ENCODE results near the gene ATP6V1C2. TPM values are rescaled to one million over a fixed set of nuclear protein-coding genes. Genes with fewer than 3 reads are reported as not detected.

Gene ATP6V1C2
- total and polyA plus RNA-seq, 9 of the 15 experiments (the other 6 are each of a cell fraction or from before 2014, with no cell fraction given) = 0.01 to 0.31 (median 0.10) TPM; not detected in 4

DNA sequence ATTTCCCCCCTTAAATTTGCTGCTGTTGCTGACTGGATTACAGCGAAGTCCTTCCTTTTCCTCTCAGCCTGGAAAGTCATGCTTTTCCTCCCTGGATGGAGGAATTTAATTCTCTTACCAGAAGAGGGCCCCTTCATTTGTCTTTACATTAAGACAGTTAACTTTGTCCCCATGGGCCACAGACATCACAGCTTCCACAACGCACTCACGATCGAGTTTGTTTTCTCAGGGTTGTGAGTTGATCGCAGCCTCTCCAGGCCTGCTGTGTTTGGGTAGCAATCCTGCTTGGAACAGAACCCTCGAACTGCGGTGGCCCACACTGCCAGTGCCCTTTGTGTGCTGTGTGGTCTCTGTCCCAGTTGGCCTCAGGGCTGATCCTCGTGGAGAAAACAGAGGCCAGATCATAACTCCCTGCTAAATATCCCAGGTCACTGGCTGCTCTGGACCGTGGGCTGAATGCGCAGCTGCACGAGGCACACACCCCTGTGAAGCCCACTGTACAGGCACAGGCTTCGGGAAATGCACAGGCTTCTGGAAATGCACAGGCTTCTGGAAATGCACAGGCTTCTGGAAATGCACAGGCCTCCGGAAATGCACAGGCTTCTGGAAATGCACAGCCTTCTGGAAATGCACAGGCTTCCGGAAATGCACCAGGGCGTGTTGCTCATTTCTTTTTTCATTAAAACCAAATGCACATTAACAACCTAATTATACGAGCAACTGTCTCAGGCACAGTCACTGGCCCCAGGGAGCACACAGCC lies 93.3 kb downstream of the ATP6V1C2 start:
- Histone ChIP-seq H3K36me3 (ENCODE audit: control insufficient read depth, insufficient read depth, low read length) (peaks cover 17% of the 10 kb centered on the region; the same call in 2 of the 3 replicates), H3K4me2 (ENCODE audit: insufficient read depth, low read length) (no peak overlapping the region), H3K9me1 (ENCODE audit: control insufficient read depth, insufficient read depth, low read length) (no peaks in the 10 kb centered on the region), H3K4me3 (no peak overlapping the region), H4K20me1 (replicated peaks; ENCODE audit: control insufficient read depth, insufficient read depth, low read length) (peaks cover 21% of the 10 kb centered on the region; the same call in 1 of the 2 replicates), H3K27me3 (ENCODE audit: control insufficient read depth in 2 of 2, insufficient read depth in 2 of 2, low read length in 2 of 2) (peaks cover 19 to 24% of the 10 kb centered on the region in 2 experiments), H3K79me2 (ENCODE audit: control insufficient read depth, insufficient read depth, low read length) (peaks cover 29% of the 10 kb centered on the region), H2AFZ (ENCODE audit: low read depth, low read length) (peak overlapping the region; percentile 80), H3K4me1 (replicated peaks in 1 of 2; ENCODE audit: control insufficient read depth in 2 of 2, insufficient read depth in 2 of 2, low read length in 2 of 2) (peaks cover 6 to 16% of the 10 kb centered on the region in 2 experiments; a peak in 3 of 5 replicates), H3K9ac (ENCODE audit: insufficient read depth in 1 of 2, low read depth in 2 of 2, low read length in 2 of 2) (peak overlapping the region in 1 of 2 experiments; percentile 59; a peak in 1 of 4 replicates), H3K27ac (ENCODE audit: extremely low read depth, low read depth, low read length) (no peak overlapping the region), H3K9me3 (replicated peaks; ENCODE audit: control insufficient read depth, insufficient read depth, low read depth, low read length) (no peaks in the 10 kb centered on the region)
- ChIA-PET POLR2A (no interaction called here), CTCF (ENCODE audit: low intra/inter-chr PET ratio) (no interaction called here)
- FAIRE-seq (no peak), ATAC-seq (no peak), DNase-seq (ENCODE audit: extremely low read depth in 1 of 4, low spot score in 3 of 4) (no peak)
- in situ Hi-C loops (cut with MboI) (no loop called here), intact Hi-C loops (cut with micrococcal nuclease) (no loop called here)
- TF ChIP-seq, protein P1, sequence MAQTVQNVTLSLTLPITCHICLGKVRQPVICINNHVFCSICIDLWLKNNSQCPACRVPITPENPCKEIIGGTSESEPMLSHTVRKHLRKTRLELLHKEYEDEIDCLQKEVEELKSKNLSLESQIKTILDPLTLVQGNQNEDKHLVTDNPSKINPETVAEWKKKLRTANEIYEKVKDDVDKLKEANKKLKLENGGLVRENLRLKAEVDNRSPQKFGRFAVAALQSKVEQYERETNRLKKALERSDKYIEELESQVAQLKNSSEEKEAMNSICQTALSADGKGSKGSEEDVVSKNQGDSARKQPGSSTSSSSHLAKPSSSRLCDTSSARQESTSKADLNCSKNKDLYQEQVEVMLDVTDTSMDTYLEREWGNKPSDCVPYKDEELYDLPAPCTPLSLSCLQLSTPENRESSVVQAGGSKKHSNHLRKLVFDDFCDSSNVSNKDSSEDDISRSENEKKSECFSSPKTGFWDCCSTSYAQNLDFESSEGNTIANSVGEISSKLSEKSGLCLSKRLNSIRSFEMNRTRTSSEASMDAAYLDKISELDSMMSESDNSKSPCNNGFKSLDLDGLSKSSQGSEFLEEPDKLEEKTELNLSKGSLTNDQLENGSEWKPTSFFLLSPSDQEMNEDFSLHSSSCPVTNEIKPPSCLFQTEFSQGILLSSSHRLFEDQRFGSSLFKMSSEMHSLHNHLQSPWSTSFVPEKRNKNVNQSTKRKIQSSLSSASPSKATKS (CRISPR knock-in tag; IDR thresholded peaks at IDR 0.05) = no peak
- TF ChIP-seq, protein P2, sequence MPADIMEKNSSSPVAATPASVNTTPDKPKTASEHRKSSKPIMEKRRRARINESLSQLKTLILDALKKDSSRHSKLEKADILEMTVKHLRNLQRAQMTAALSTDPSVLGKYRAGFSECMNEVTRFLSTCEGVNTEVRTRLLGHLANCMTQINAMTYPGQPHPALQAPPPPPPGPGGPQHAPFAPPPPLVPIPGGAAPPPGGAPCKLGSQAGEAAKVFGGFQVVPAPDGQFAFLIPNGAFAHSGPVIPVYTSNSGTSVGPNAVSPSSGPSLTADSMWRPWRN (IDR thresholded peaks at IDR 0.05; ENCODE audit: low read depth) = no peak
- no peak for TF ChIP-seq PRPF4 (IDR thresholded peaks at IDR 0.05; ENCODE audit: insufficient read depth, low read depth, low read length, poor library complexity, severe bottlenecking)
- TF ChIP-seq, protein P3, sequence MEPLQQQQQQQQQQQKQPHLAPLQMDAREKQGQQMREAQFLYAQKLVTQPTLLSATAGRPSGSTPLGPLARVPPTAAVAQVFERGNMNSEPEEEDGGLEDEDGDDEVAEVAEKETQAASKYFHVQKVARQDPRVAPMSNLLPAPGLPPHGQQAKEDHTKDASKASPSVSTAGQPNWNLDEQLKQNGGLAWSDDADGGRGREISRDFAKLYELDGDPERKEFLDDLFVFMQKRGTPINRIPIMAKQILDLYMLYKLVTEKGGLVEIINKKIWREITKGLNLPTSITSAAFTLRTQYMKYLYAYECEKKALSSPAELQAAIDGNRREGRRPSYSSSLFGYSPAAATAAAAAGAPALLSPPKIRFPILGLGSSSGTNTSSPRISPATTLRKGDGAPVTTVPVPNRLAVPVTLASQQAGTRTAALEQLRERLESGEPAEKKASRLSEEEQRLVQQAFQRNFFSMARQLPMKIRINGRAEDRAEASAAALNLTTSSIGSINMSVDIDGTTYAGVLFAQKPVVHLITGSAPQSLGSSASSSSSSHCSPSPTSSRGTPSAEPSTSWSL (CRISPR knock-in tag; IDR thresholded peaks at IDR 0.05; ENCODE audit: borderline replicate concordance) = no peak
- TF ChIP-seq, protein P4, sequence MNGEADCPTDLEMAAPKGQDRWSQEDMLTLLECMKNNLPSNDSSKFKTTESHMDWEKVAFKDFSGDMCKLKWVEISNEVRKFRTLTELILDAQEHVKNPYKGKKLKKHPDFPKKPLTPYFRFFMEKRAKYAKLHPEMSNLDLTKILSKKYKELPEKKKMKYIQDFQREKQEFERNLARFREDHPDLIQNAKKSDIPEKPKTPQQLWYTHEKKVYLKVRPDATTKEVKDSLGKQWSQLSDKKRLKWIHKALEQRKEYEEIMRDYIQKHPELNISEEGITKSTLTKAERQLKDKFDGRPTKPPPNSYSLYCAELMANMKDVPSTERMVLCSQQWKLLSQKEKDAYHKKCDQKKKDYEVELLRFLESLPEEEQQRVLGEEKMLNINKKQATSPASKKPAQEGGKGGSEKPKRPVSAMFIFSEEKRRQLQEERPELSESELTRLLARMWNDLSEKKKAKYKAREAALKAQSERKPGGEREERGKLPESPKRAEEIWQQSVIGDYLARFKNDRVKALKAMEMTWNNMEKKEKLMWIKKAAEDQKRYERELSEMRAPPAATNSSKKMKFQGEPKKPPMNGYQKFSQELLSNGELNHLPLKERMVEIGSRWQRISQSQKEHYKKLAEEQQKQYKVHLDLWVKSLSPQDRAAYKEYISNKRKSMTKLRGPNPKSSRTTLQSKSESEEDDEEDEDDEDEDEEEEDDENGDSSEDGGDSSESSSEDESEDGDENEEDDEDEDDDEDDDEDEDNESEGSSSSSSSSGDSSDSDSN (IDR thresholded peaks at IDR 0.05; ENCODE audit: borderline replicate concordance in 1 of 2, low read depth in 2 of 2, low read length in 2 of 2) = no peak
- TF ChIP-seq IFI16 (CRISPR knock-in tag; IDR thresholded peaks at IDR 0.05) = no peak
- TF ChIP-seq ZNF589 (CRISPR knock-in tag; IDR thresholded peaks at IDR 0.05; ENCODE audit: low read depth) = no peak
- no peak for TF ChIP-seq SIN3A (IDR thresholded peaks at IDR 0.05; ENCODE audit: borderline replicate concordance in 2 of 2, control insufficient read depth in 1 of 2, low read depth in 2 of 2, low read length in 2 of 2)
- no peak for TF ChIP-seq ZNF232 (CRISPR knock-in tag; IDR thresholded peaks at IDR 0.05)
- WGBS (ENCODE audit: insufficient coverage, low coverage, missing lambda C conversion rate) = 56% methylated on average over 16 of the region's 16 CpGs
- no TSS peak for BruUV-seq (replicated peaks)

All from K562 (cell line).